Small intestine (tissue), 7 donors: ENCODE results near the gene AGAP3. TPM values are rescaled to one million over a fixed set of nuclear protein-coding genes. Genes with fewer than 3 reads are reported as not detected.

Source experiments
- DNase-seq, 2 donors: peaks; one replicate each; pipeline versions ENCODE4 v3.0.0 to v3.0.0-alpha.2; 2013
- FAIRE-seq: peaks from 2 replicates; lab custom pipeline; 2012; peaks lifted over from hg19 to GRCh38; lab: Jason Lieb, UNC
- H3K27ac ChIP-seq, 3 donors: one replicate each; pipeline ENCODE4 v1.5.1; 2013; ENCODE audit warnings: low read length in 2 of 3, mild to moderate bottlenecking in 2 of 3, control low read depth in 1 of 3, inconsistent platforms in 1 of 3, low read depth in 1 of 3, moderate library complexity in 1 of 3
- H3K27me3 ChIP-seq, 3 donors: one replicate each; pipeline ENCODE4 v1.6.1; 2013; ENCODE audit warnings: low read length in 3 of 3, inconsistent platforms in 1 of 3; ENCODE audit not compliant: control insufficient read depth in 3 of 3, insufficient read depth in 3 of 3
- H3K36me3 ChIP-seq, 3 donors: one replicate each; pipeline ENCODE4 v1.6.1; 2013; ENCODE audit warnings: low read length in 3 of 3, inconsistent platforms in 1 of 3, low read depth in 1 of 3, mild to moderate bottlenecking in 1 of 3, moderate library complexity in 1 of 3; ENCODE audit not compliant: control insufficient read depth in 3 of 3, insufficient read depth in 2 of 3
- H3K4me1 ChIP-seq, 3 donors: one replicate each; pipeline ENCODE4 v1.6.1; 2013; ENCODE audit warnings: low read length in 2 of 3, inconsistent platforms in 1 of 3, low read depth in 1 of 3, mild to moderate bottlenecking in 1 of 3, moderate library complexity in 1 of 3; ENCODE audit not compliant: control insufficient read depth in 3 of 3, insufficient read depth in 2 of 3
- H3K4me3 ChIP-seq, 3 donors: one replicate each; pipeline ENCODE4 v1.5.1; 2013; ENCODE audit warnings: low read length in 3 of 3, control low read depth in 1 of 3, inconsistent platforms in 1 of 3, low read depth in 1 of 3, mild to moderate bottlenecking in 1 of 3, moderate library complexity in 1 of 3
- H3K9me3 ChIP-seq, 2 donors: one replicate each; pipeline ENCODE4 v1.6.1; 2013; ENCODE audit warnings: low read depth in 1 of 2, low read length in 1 of 2; ENCODE audit not compliant: control insufficient read depth in 2 of 2, insufficient read depth in 1 of 2
- WGBS, 3 donors: extraction: QIAGEN DNeasy Blood & Tissue Kit; methylation state at CpG; one replicate each; pipeline ENCODE4 v1.1.7; 2013; 5-methylcytosine and 5-hydroxymethylcytosine counted together
- polyA plus RNA-seq, 4 donors: library from polyadenylated mRNA; stranded (reverse) in 3 of 4; unstranded in 1 of 4; fragments of 200-250 nt in 3 of 4; fragments of 120-200 nt in 1 of 4; gene quantifications; one replicate each; pipeline versions ENCODE4 v1.2.1 to v1.2.3, GENCODE V29; 2013
- donor health status: healthy with polysubstance abuse.
- donor health status: control.
- donor health status: control.
- donor health status: Bipolar disorder and iron deficiency.
- donor health status: healthy.

AGAP3 gene
- polyA plus RNA-seq, 4 donors: 46.5 to 57.9 (median 54.4) TPM

DNA sequence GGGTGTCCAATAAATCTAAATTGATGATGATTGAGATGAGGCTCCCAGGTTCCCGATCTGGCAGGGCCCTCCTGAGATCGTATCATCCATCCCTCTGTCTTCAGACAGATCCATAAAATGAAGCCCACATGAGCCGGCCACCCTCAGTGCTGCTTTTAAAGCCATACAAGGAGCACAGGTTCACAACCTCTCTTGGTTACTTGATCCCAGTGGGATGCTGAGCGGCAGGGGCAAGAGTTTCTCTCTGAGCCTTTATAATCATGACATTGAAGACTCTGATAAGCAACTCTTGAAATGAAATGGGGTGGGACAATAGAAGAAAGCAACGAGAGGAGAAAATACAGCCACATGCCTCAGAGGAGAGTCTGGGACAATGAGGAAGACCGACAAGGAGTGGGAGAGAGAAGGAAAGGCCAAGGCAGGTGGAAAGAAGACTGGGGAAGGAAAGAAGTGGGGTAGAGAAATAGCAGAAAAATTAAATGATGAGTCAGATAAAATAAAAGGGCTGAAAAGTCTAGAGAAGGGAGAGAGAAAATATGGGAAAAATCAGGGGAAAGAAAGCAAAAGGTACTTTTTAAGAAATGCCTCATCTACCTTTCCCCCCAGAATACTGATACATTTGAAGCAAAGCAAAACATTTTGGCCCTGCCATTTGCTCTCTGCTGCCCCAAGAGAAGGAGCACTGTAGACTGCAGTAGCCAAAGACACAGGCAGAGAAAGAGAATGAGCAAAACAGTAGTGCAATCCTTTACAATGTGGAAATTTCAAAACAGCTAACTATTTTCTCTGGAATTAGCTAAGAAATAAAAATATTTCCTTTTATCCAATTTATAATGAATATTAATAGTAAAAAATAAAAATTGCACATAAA, 66.6 kb downstream of the AGAP3 start:
- H3K4me3 ChIP-seq: no peak overlapping the region
- 63 to 74% (median 67%) methylated on average over 6 of the region's 6 CpGs for WGBS, 3 donors
- DNase-seq: no peak
- no peaks in the 10 kb centered on the region for H3K4me1 ChIP-seq
- H3K9me3 ChIP-seq: no peaks in the 10 kb centered on the region
- FAIRE-seq: no peak
- no peaks in the 10 kb centered on the region for H3K36me3 ChIP-seq
- no peak overlapping the region for H3K27ac ChIP-seq
- H3K27me3 ChIP-seq: peaks cover under 1 to 20% (median 2%) of the 10 kb centered on the region in 3 donors

- no peak overlapping the region for H3K27ac ChIP-seq
- no peaks in the 10 kb centered on the region for H3K9me3 ChIP-seq
- no peak overlapping the region for H3K4me3 ChIP-seq
- no peak for FAIRE-seq
- no peaks in the 10 kb centered on the region for H3K4me1 ChIP-seq
- H3K27me3 ChIP-seq: peaks cover 2 to 17% (median 2%) of the 10 kb centered on the region in 3 donors
- DNase-seq: peak in 1 of 2 donors; percentile 12
- WGBS, 3 donors: 43 to 59% (median 52%) methylated on average over 7 of the region's 7 CpGs
- no peaks in the 10 kb centered on the region for H3K36me3 ChIP-seq
Observed at GRCh38 chr7:151157645-151158329, 71.5 kb downstream of the AGAP3 start.

DNA sequence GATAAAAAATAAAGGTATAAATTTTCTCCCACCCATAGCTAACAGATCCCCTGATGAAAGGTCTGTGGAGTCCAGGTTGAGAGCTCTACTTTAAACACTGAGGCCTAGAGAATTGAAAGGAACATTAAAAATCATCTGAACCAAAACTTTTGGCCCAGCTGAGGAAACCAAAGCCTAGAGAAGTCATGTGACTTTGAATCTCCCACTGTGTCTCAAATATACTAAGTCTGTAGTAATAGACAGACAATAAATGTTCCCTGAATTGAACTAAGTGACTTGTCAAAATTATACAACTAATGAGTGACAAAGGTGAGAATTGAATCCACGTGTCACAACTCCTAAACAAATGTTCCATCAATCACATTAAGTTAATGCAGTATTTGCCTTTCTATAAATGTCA, 75.5 kb downstream of the AGAP3 start:
- Histone ChIP-seq H3K27me3 (peaks cover 3 to 44% (median 21%) of the 10 kb centered on the region in 3 donors), H3K27ac (no peak overlapping the region), H3K4me3 (no peak overlapping the region), H3K36me3 (no peaks in the 10 kb centered on the region), H3K9me3 (no peaks in the 10 kb centered on the region), H3K4me1 (peaks cover 0 to under 1% (median 0%) of the 10 kb centered on the region in 3 donors)
- WGBS, 3 donors: 34 to 62% (median 48%) methylated on average over 1 of the region's 1 CpG
- DNase-seq (no peak), FAIRE-seq (no peak)

GRCh38 chr7:151166629-151167196, 80.4 kb downstream of the AGAP3 start:
- no peaks in the 10 kb centered on the region for H3K36me3 ChIP-seq
- no peak for DNase-seq
- no peak overlapping the region for H3K27ac ChIP-seq
- no peaks in the 10 kb centered on the region for H3K9me3 ChIP-seq
- peaks cover 0 to 4% (median 0%) of the 10 kb centered on the region in 3 donors for H3K4me1 ChIP-seq
- peaks cover 10 to 63% (median 25%) of the 10 kb centered on the region in 3 donors for H3K27me3 ChIP-seq
- WGBS, 3 donors: 8 to 13% (median 10%) methylated on average over 27 to 31 of the region's 31 CpGs
- H3K4me3 ChIP-seq: peak overlapping the region in 1 of 3 donors; percentile 53
- no peak for FAIRE-seq

DNA sequence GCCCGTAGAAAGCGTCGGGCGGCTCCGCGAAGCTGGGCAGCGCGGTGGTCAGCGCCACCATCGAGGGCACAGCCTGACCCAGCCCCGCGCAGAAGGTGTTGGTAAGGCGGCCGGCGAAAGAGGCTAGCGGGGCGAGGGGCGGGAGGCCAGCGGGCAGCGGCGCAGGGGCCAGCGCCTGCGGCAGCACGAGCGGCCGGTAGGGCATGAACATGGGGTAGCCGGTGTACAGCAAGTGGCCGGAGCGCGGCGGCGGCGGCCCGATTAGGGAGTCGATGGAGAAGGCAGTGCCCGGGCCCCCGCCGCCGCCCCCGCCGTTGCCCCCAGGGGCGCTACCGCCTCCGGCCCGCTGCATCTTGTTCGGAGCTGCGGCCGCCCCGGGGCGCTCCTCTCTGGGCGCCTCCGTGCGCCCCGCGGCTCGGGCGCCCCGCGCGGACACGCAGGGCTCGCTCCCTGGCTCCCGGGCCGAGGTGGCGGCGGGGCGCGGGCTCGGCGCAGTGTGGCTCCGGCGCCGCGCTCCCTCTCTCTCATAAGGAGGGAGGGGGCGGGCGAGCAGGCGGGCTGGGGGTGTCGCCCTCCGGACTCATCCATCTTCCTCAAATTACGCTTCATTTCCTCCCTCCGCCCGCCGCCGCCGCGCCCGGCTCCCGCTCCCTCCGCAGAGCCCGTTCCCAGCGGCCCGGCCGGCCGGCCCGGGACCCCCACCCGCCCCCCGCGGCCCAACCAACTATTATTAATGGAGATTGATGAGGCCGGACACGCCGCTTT, 81.1 kb downstream of the AGAP3 start, which contains the start of gene GBX1:
Gene GBX1, minus strand, starts transcription at position 498 of the 765 bp plus-strand sequence. Its CDS starts 146 bp downstream, at position 352.
- WGBS, 3 donors: 0 to 1% (median 1%) methylated on average over 54 to 101 of the region's 101 CpGs
- H3K4me1 ChIP-seq: peaks cover 0 to 4% (median 0%) of the 10 kb centered on the region in 3 donors
- no peaks in the 10 kb centered on the region for H3K9me3 ChIP-seq
- no peak within 1 kb of the TSS for H3K27ac ChIP-seq
- peak in 1 of 2 donors; percentile 46 for DNase-seq
- H3K4me3 ChIP-seq: peak within 1 kb of the TSS in 1 of 3 donors; percentile 53
- H3K27me3 ChIP-seq: peaks cover 10 to 66% (median 25%) of the 10 kb centered on the region in 3 donors
- no peaks in the 10 kb centered on the region for H3K36me3 ChIP-seq
- no peak for FAIRE-seq

- Histone ChIP-seq H3K9me3 (peaks cover 0 to 5% of the 10 kb centered on the region in 2 donors), H3K4me3 (peak overlapping the region in 1 of 3 donors; percentile 53), H3K27ac (no peak overlapping the region), H3K27me3 (peaks cover 10 to 68% (median 21%) of the 10 kb centered on the region in 3 donors), H3K36me3 (no peaks in the 10 kb centered on the region), H3K4me1 (peaks cover 0 to 4% (median 0%) of the 10 kb centered on the region in 3 donors)
- peak; percentile 25 to 75 for DNase-seq
- no peak for FAIRE-seq
- WGBS, 3 donors: 1 to 2% (median 1%) methylated on average over 42 to 52 of the region's 52 CpGs
Observed at GRCh38 chr7:151168003-151168786, 81.9 kb downstream of the AGAP3 start.

- no peak overlapping the region for H3K4me3 ChIP-seq
- H3K27me3 ChIP-seq: peaks cover 10 to 73% (median 21%) of the 10 kb centered on the region in 3 donors
- H3K36me3 ChIP-seq: no peaks in the 10 kb centered on the region
- peaks cover 0 to 11% of the 10 kb centered on the region in 2 donors for H3K9me3 ChIP-seq
- H3K4me1 ChIP-seq: peaks cover 0 to 4% (median 0%) of the 10 kb centered on the region in 3 donors
- WGBS, 3 donors: 35 to 48% (median 44%) methylated on average over 10 of the region's 10 CpGs
- no peak overlapping the region for H3K27ac ChIP-seq
- FAIRE-seq (no peak), DNase-seq (no peak)
Observed at GRCh38 chr7:151168787-151169162, 82.5 kb downstream of the AGAP3 start.
